Large intestine (tissue), 3 donors: ENCODE measurements around the gene UGT1A5. TPM values are rescaled to one million over a fixed set of nuclear protein-coding genes. Genes with fewer than 3 reads are reported as not detected.
"Not testable (repeated sequence)": the region's sequence is repeated elsewhere in the genome, so short reads cannot be mapped to it uniquely, and the experiment has no call there.

Experiments used
- DNase-seq, 2 donors: peaks; one replicate each; pipeline versions ENCODE4 v3.0.0 to v3.0.0-alpha.2; 2013
- H3K27ac ChIP-seq: one replicate; pipeline ENCODE4 v1.5.1; 2013; ENCODE audit warnings: low read length
- H3K27me3 ChIP-seq: 2 replicates; pipeline ENCODE4 v1.6.1; 2013; ENCODE audit warnings: low read length; ENCODE audit not compliant: control insufficient read depth, insufficient read depth
- H3K36me3 ChIP-seq: 2 replicates; pipeline ENCODE4 v1.6.1; 2013; ENCODE audit warnings: low read length; ENCODE audit not compliant: control insufficient read depth, insufficient read depth
- H3K4me1 ChIP-seq: one replicate; pipeline ENCODE4 v1.6.1; 2013; ENCODE audit warnings: low read length; ENCODE audit not compliant: control insufficient read depth, insufficient read depth
- H3K4me3 ChIP-seq: one replicate; pipeline ENCODE4 v1.5.1; 2013; ENCODE audit warnings: low read length
- H3K9me3 ChIP-seq: one replicate; pipeline ENCODE4 v1.6.1; 2013; ENCODE audit warnings: mild to moderate bottlenecking, low read depth, low read length, moderate library complexity; ENCODE audit not compliant: control insufficient read depth
- WGBS: methylation state at CpG from one replicate; pipeline ENCODE4 v1.1.5; 2013; ENCODE audit warnings: low lambda C conversion rate; ENCODE audit not compliant: insufficient coverage; 5-methylcytosine and 5-hydroxymethylcytosine counted together
- polyA plus RNA-seq: library from polyadenylated mRNA; unstranded; fragments of 120-200 nt; gene quantifications from one replicate; pipeline ENCODE4 v1.2.1, GENCODE V29; 2013

Gene UGT1A5
- polyA plus RNA-seq, 1 donor: 0.15 TPM

DNA sequence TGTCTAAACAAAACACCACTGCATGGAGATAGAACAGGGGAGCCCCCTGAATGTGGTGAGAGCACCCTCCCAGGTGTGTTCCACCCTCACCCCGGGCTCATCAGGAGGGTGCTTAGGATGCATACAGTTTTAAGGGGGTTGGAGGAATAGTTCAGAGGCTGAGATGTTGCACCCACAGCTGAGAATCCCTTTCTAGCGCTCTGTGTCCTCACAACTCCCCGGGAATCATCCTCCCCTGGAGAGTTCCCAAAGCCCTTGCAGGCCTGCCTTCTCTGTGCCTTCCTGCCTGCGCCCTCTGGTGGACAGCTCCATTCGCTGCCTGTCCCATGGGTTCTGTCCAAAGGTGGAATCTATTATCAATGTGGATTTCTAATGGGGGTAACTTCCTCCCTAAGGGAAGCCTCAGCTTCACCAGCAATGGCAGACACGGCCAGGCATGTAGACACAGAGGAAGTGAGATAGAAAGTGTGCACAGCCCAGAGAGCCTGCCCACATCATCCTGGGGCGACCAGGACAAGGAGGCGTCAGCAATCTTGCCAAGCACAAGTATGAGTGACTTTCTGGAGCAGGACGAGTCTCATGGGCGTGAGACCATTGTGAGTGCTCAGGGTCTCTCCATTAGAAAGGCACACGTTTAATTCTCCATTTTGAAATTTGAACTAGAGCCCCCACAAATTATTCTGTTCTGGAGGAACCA lies 1.2 kb upstream of the UGT1A5 start:
- H3K4me3 ChIP-seq: no peak overlapping the region
- WGBS: no CpG with 5 or more reads among the region's 11 CpGs

DNA sequence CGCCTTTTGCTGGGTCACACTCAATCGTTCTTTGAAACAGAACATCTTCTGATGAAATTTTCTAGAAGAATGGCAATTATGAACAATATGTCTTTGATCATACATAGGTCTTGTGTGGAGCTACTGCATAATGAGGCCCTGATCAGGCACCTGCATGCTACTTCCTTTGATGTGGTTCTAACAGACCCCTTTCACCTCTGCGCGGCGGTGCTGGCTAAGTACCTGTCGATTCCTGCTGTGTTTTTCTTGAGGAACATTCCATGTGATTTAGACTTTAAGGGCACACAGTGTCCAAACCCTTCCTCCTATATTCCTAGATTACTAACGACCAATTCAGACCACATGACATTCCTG lies 532 bp downstream of the UGT1A5 start:
- H3K27me3 ChIP-seq: no peaks in the 10 kb centered on the region
- no peak overlapping the region for H3K27ac ChIP-seq
- 85% methylated on average over 2 of the region's 7 CpGs for WGBS
- H3K36me3 ChIP-seq: no peaks in the 10 kb centered on the region
- no peaks in the 10 kb centered on the region for H3K9me3 ChIP-seq
- no peak for DNase-seq
- peaks cover 16% of the 10 kb centered on the region for H3K4me1 ChIP-seq
- no peak overlapping the region for H3K4me3 ChIP-seq

More for the DNA sequence above, 1.2 kb upstream of the UGT1A5 start:
- H3K4me1 ChIP-seq: peaks cover 20% of the 10 kb centered on the region
- H3K36me3 ChIP-seq: no peaks in the 10 kb centered on the region
- DNase-seq: peak; percentile 56 to 68
- H3K27me3 ChIP-seq: no peaks in the 10 kb centered on the region
- H3K9me3 ChIP-seq: no peaks in the 10 kb centered on the region
- H3K27ac ChIP-seq: no peak overlapping the region

DNA sequence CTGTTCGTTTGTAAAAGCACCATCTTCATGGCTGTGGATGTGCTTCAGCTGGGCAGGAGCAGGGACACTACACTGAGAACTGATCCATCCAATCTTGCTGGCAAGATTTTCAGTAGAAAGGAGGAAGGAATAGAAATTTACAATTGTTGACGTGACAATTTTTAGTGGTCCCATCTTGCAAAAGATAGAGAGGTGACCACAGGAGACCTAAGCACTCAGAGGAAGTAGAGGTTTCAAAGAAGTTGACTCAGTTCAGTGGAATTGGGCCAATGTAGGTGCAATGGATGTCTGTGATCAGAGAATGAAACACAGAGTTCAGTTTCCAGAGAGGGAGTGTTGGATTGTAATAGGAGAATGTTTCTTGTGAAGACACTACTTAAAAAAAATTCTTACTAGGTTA lies 1.4 kb downstream of the UGT1A5 start:
- H3K27ac ChIP-seq: no peak overlapping the region
- WGBS: 80% methylated on average over 1 of the region's 2 CpGs
- no peak overlapping the region for H3K4me3 ChIP-seq

DNA sequence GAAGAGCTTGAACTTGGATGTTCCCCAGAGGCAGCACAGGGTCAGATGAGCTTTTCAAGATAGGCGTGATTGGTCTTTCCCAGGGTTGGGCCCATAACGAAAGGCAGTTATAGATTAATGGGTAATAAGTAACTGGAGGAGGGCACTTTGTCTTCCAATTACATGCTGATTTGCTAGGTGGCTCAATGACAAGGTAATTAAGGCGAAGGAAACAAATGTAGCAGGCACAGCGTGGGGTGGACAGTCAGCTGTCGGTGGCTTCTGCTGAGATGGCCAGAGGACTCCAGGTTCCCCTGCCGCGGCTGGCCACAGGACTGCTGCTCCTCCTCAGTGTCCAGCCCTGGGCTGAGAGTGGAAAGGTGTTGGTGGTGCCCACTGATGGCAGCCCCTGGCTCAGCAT lies 5.8 kb downstream of the UGT1A5 start, which contains the start of gene UGT1A4:
Gene UGT1A4, plus strand, starts transcription at position 185 of the 400 bp plus-strand sequence. Its CDS starts 85 bp downstream, at position 270.
- Histone ChIP-seq H3K4me1 (no peaks in the 10 kb centered on the region), H3K36me3 (no peaks in the 10 kb centered on the region), H3K27ac (no peak within 1 kb of the TSS), H3K9me3 (no peaks in the 10 kb centered on the region), H3K4me3 (no peak within 1 kb of the TSS), H3K27me3 (no peaks in the 10 kb centered on the region)
- peak in 1 of 2 donors; percentile 45 for DNase-seq
- no CpG with 5 or more reads among the region's 7 CpGs for WGBS

More for the DNA sequence above, 1.4 kb downstream of the UGT1A5 start:
- H3K4me1 ChIP-seq: peaks cover 16% of the 10 kb centered on the region
- no peaks in the 10 kb centered on the region for H3K9me3 ChIP-seq
- no peaks in the 10 kb centered on the region for H3K36me3 ChIP-seq
- H3K27me3 ChIP-seq: no peaks in the 10 kb centered on the region
- no peak for DNase-seq

DNA sequence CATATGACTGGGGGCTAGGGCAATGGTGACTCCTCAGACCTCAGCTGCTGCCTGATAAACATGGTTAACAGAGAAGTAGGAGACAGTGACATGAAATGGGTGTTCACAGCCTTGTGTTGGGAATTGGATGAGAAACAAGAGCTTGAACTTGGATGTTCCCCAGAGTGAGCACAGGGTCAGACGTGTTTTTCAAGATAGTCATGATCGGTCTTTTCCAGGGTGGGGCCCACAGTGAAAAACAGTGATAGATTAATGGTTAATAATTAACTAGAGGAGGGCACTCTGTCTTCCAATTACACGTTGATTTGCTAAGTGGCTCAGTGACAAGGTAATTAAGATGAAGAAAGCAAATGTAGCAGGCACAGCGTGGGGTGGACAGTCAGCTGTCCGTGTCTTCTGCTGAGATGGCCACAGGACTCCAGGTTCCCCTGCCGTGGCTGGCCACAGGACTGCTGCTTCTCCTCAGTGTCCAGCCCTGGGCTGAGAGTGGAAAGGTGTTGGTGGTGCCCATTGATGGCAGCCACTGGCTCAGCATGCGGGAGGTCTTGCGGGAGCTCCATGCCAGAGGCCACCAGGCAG lies 16.1 kb downstream of the UGT1A5 start, which contains the start of gene UGT1A3:
Gene UGT1A3, plus strand, starts transcription at position 320 of the 579 bp plus-strand sequence. Its CDS starts 85 bp downstream, at position 405.
- peaks cover 6% of the 10 kb centered on the region for H3K9me3 ChIP-seq
- no peaks in the 10 kb centered on the region for H3K27me3 ChIP-seq
- H3K27ac ChIP-seq: no peak within 1 kb of the TSS
- DNase-seq: peak in 1 of 2 donors; percentile 50
- no peaks in the 10 kb centered on the region for H3K4me1 ChIP-seq
- 37% methylated on average over 2 of the region's 8 CpGs for WGBS
- H3K36me3 ChIP-seq: no peaks in the 10 kb centered on the region
- H3K4me3 ChIP-seq: no peak within 1 kb of the TSS

DNA sequence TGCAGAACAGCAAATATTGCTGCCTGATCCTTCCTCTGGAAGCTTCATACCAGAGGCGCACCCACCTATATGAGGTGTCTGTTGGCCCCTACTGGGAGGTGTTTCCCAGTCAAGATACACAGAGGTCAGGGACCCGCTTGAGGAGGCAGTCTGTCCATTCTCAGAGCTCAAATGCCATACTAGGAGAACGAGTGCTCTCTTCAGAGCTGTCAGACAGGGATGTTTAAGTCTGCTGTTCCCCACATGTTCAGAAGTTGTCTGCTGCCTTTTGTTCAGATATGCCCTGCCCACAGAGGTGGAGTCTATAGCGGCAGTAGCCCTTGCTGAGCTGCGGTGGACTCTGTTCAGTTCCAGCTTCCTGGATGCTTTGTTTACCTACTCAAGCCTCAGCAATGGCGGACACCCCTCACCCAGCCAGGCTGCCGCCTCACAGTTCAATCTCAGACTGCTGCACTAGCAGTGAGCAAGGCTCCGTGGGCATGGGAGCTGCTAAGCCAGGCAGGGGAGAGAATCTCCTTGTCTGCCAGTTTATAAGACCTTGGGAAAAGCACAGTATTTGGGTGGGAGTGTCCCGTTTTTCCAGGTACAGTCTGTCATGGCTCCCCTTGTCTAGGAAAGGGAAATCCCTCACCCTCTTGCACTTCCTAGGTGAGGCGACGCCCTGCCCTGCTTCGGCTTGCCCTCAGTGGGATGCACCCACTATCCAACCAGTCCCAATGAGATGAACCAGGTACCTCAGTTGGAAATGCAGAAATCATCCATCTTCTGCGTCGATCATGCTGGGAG lies 24.4 kb downstream of the UGT1A5 start:
- not testable (repeated sequence) for H3K4me3 ChIP-seq, H3K27ac ChIP-seq, H3K4me1 ChIP-seq, H3K36me3 ChIP-seq, H3K27me3 ChIP-seq, H3K9me3 ChIP-seq
- DNase-seq: peak in 1 of 2 donors; percentile 34
- 86% methylated on average over 2 of the region's 14 CpGs for WGBS

DNA sequence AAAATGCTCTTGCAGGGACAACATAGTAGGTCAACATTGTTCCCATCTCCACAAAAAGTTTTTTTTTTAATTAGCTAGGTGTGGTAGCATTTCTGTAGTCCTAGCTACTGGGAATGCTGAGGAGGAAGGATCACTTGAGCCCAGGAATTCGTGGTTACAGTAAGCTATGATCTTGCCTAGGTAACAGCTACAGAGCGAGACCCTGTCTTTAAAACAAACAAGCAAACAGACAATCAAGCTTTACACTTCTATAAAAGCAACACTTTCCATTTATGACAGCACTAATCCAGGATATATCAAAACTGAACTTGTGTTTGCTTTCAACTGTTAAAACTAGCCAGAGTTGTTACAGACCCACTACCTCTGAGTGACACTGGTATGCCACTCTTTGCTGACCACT lies 28.2 kb downstream of the UGT1A5 start:
- H3K36me3 ChIP-seq: no peaks in the 10 kb centered on the region
- H3K4me3 ChIP-seq: no peak overlapping the region
- H3K9me3 ChIP-seq: peaks cover 5% of the 10 kb centered on the region
- peaks cover 8% of the 10 kb centered on the region for H3K4me1 ChIP-seq
- 40% methylated on average over 1 of the region's 2 CpGs for WGBS
- no peak overlapping the region for H3K27ac ChIP-seq
- H3K27me3 ChIP-seq: no peaks in the 10 kb centered on the region
- DNase-seq: no peak

DNA sequence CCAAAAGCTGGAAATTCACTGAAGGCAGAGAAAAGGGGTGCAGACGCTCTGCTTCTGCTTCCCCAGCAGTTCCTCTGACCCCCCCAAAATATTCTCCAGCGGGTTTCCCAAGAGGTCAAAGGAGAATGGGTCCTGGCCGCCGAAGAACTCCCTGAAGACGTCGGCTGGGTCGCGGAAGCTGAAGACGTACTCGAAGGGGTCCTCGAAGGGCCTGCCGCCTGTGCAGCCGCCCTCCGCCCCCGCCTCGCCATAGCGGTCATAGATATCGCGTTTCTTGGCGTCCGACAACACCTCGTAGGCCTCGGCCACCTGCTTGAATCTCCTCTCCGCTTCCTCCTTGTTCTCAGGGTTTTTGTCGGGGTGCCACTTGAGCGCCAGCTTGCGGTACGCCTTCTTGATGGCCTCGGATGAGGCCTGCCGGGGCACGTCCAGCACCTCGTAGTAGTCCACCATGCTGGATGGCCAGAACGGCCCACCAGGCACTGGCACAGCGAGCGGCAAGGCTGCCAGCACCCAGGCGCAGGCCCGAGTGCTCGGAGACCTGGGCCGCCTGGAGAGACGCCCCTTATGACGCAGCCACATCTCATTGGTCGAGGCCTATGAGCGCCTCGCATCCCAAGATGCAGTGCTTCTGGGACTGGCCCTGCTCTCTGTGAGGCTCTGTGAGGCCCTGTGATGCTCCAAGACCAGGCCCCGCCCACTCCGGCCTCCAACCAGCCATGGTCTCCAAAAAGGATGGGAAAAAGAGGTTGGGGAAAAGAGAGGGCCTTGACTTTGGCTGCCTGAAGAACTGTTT lies 31.0 kb downstream of the UGT1A5 start:
- DNase-seq: no peak
- Histone ChIP-seq H3K36me3 (no peaks in the 10 kb centered on the region), H3K4me3 (no peak overlapping the region), H3K27ac (no peak overlapping the region), H3K27me3 (no peaks in the 10 kb centered on the region), H3K9me3 (peaks cover 8% of the 10 kb centered on the region), H3K4me1 (peaks cover 12% of the 10 kb centered on the region)
- WGBS: no CpG with 5 or more reads among the region's 46 CpGs

DNA sequence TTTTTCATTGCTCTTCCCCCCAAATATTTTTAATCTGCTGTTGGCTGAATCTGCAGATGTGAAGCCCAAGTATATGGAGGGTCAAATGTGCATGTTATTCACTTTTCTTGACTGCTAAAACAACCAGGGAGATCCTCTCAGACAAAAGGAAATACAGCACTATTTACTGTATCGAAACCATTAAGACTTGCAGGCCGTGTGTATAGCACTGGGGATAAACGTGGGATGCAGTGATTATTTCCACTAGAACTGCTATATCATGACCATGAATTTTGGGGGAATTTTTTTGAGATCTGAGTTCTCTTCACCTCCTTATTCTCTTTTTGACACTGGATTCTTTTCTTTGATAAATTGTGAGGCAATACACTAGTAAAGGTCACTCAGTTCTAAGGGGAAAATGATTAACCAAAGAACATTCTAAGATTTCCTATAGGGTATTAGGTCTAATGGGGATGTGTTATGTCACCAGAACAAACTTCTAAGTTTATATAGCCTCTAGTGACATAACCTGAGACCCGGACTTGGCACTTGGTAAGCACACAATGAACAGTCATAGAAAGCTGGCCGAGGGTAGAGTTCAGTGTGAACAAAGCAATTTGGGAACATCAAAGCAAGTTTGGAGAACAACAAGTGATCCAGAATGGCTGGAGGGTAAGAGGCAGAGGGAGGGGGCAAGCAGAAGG lies 32.5 kb downstream of the UGT1A5 start:
- H3K4me3 ChIP-seq: no peak overlapping the region
- H3K9me3 ChIP-seq: peaks cover 8% of the 10 kb centered on the region
- H3K27ac ChIP-seq: peak overlapping the region; percentile 35
- H3K27me3 ChIP-seq: no peaks in the 10 kb centered on the region
- peaks cover 12% of the 10 kb centered on the region for H3K4me1 ChIP-seq
- DNase-seq: peak; percentile 63 to 89
- WGBS: no CpG with 5 or more reads among the region's 5 CpGs
- no peaks in the 10 kb centered on the region for H3K36me3 ChIP-seq
